Measurements from ENCODE around the gene SSUH2.

The SSUH2 gene

DNA sequence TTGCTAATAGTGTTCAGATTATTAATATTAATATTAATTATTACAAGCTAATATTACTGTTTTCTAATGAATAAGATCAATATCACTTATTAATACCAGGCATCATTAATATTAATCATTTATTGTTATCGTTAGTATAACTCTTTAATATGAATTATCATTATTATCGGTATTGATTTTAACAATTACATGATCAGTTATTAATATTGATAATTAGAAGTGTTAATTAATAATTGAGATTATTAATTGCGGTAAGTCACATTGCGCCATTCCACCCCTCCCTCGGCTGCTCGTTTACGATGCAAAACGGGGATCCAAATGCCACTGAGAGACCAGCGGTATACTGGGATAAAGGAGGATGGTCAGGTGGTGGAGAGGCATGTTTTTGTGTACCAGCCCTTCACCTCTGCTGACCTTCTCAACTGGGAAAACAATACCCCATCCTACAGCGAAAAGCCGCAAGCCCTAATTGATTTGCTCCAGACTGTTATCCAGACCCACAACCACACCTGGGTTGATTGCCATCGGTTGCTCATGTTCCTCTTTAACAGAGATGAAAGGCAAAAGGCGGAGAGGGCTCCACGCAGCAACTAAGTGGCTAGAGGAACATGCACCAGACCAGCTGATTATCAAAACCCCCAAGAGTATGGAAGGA, 28.6 kb upstream of the SSUH2 start:
- Histone ChIP-seq H3K4me3 (ENCODE audit: low read length) (no peak overlapping the region), H3K27me3 (ENCODE audit: control insufficient read depth, insufficient read depth, low read length) (no peaks in the 10 kb centered on the region), H3K9ac (ENCODE audit: low read depth, low read length) (no peak overlapping the region), H3K36me3 (ENCODE audit: insufficient read depth, low read length) (no peaks in the 10 kb centered on the region), H3K9me3 (replicated peaks; ENCODE audit: low read length) (no peaks in the 10 kb centered on the region), H3K4me1 (ENCODE audit: control insufficient read depth, insufficient read depth, low read length) (peaks cover 3% of the 10 kb centered on the region), H3K4me2 (ENCODE audit: low read length) (no peak overlapping the region)

DNA sequence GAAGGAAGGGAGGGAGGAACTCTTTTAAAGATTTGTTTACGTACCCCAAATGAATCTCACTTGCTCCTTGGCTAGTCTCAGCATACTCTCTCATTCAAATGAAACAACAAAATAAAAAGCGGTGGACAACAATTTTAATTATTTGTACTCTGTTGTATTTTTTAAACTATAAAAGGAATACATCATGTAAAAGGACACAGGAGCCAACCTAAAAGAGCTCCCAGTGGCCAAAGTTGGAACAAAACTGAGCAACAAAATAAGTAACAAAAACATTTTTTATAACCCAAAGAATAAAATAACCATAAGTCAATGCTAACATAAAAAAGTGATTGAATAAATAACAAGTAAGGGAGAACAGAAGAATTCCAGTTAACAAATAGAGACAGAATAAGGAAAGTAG, 24.4 kb upstream of the SSUH2 start:
- no peak overlapping the region for H3K9ac ChIP-seq (ENCODE audit: low read depth, low read length)
- H3K4me3 ChIP-seq (ENCODE audit: low read length), result no peak overlapping the region
- H3K4me1 ChIP-seq (ENCODE audit: control insufficient read depth, insufficient read depth, low read length), result peaks cover 3% of the 10 kb centered on the region
- no peaks in the 10 kb centered on the region for H3K27me3 ChIP-seq (ENCODE audit: control insufficient read depth, insufficient read depth, low read length)
- no peak overlapping the region for H3K4me2 ChIP-seq (ENCODE audit: low read length)
- no peaks in the 10 kb centered on the region for H3K36me3 ChIP-seq (ENCODE audit: insufficient read depth, low read length)
- no peaks in the 10 kb centered on the region for H3K9me3 ChIP-seq (replicated peaks; ENCODE audit: low read length)

DNA sequence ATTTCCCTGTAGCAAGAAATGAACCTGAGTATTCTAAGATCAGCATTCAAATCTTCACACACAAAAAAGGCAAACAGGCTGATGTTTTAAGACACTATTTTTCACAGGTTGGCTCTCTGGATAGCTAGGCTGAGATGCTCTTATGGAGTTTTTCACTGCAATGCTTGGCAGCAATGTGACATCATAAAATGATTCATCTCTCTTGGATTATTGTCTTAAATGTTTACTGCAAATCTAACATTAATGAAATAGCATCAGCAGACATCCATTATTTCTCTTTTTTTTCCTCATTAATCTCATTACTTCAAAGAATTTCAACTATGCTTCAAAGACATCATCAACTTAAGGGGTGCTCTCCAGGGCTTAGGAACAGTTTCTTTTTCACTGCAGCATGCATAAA, 23.6 kb upstream of the SSUH2 start:
- H3K4me3 ChIP-seq (ENCODE audit: low read length), result no peak overlapping the region
- no peak overlapping the region for H3K9ac ChIP-seq (ENCODE audit: low read depth, low read length)
- H3K36me3 ChIP-seq (ENCODE audit: insufficient read depth, low read length), result no peaks in the 10 kb centered on the region
- H3K9me3 ChIP-seq (replicated peaks; ENCODE audit: low read length), result no peaks in the 10 kb centered on the region
- H3K27me3 ChIP-seq (ENCODE audit: control insufficient read depth, insufficient read depth, low read length), result no peaks in the 10 kb centered on the region
- H3K4me1 ChIP-seq (ENCODE audit: control insufficient read depth, insufficient read depth, low read length), result peaks cover 3% of the 10 kb centered on the region
- no peak overlapping the region for H3K4me2 ChIP-seq (ENCODE audit: low read length)

DNA sequence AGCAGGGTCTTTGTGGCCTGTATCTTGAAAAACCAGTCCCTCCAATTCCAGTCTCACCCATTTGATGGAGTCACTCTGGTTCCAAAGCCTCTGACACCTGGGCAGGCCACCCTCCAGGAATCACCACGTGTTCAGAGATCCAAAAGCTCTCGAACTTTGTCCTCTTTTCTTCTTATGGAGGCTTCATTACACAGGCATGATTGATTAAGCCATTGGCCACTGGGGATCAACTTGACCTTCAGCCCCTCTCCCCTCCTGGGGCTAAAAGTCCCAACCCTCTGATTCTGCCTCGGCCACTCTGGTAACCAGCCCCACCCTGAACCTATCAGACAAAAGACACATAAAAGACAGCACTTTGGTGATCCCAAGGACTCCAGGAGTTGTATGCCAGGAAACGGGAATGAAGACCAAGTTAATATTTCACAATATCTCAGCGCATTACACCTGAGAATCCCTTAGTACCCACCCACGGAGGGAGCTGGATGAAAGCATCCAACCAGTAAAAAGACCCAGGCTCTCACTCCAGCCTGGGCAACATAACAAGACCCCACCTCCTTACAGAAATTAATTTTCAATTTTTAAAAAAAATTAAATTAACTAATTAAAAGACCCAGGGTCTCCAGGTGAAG, 23.0 kb upstream of the SSUH2 start:
- no peak overlapping the region for H3K4me3 ChIP-seq (ENCODE audit: low read length)
- H3K36me3 ChIP-seq (ENCODE audit: insufficient read depth, low read length), result no peaks in the 10 kb centered on the region
- H3K4me2 ChIP-seq (ENCODE audit: low read length), result no peak overlapping the region
- H3K27me3 ChIP-seq (ENCODE audit: control insufficient read depth, insufficient read depth, low read length), result no peaks in the 10 kb centered on the region
- H3K4me1 ChIP-seq (ENCODE audit: control insufficient read depth, insufficient read depth, low read length), result peaks cover 3% of the 10 kb centered on the region
- no peak overlapping the region for H3K9ac ChIP-seq (ENCODE audit: low read depth, low read length)
- H3K9me3 ChIP-seq (replicated peaks; ENCODE audit: low read length), result no peaks in the 10 kb centered on the region

DNA sequence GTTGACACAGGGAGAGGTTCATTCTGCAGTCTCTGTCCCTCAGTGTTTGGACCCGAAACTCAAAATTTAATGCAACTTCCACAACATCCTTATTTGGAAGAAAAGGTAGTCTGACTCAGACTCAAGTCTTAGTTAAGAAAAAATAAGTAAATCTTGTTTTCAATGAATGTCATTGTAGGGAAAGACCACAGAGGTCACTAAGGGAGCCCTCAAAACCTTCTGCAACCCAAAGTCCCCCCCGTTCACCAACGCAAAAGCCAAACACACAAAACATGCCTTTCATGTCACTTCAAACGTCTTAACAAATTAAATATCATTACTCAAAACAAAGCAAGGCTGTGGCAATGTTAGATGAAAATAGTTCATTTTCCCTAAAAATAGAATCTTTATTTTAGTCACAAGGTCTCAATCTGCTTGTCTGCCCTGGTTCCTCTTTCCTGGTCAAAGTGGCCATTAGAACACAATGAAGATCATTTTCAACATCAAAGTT, 20.9 kb upstream of the SSUH2 start:
- Histone ChIP-seq H3K9ac (ENCODE audit: low read depth, low read length) (no peak overlapping the region), H3K4me3 (ENCODE audit: low read length) (no peak overlapping the region), H3K36me3 (ENCODE audit: insufficient read depth, low read length) (no peaks in the 10 kb centered on the region), H3K4me2 (ENCODE audit: low read length) (no peak overlapping the region), H3K9me3 (replicated peaks; ENCODE audit: low read length) (no peaks in the 10 kb centered on the region), H3K4me1 (ENCODE audit: control insufficient read depth, insufficient read depth, low read length) (peaks cover 13% of the 10 kb centered on the region), H3K27me3 (ENCODE audit: control insufficient read depth, insufficient read depth, low read length) (no peaks in the 10 kb centered on the region)

DNA sequence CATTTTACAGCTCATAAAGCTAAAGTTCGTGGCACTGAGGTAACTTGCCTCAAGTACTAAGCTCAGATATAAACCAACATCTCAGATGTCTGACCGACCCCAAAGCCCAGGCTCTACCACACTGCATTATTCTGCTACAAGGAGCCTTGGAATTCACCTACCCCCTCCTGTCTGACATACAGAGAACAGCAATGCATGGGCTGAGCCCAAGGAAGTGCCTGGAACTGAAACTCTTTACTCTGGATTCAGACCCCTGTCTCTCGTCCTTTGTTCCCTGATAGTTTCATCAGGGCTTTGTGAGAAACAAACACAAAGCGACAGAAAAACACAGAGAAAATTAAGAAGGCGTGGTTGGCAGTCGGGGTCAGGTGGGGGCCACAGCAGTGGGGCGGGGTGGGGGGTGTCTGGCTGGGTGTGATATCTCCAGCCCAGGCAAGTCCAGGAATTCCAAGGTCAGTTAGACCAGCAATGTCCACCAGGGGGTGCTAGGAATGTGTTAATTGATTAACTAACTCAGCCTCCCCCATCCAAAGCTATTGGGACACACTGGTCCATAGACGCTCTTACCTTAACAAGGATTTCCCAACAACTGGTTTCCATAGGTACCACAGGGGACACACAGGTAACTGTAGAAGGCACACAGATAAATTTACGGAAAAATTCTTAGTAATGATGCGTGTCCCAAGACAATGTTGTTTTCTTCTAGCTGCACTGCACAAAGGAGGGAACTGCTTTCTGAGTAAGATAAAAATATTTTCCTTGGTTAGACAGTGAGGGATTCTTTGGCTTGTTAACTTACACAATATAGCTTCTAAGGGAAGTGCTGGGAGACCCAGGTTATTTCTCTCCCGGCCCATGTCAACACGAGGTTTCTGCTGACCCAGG, 18.8 kb upstream of the SSUH2 start:
- H3K4me2 ChIP-seq (ENCODE audit: low read length), result no peak overlapping the region
- H3K4me3 ChIP-seq (ENCODE audit: low read length), result no peak overlapping the region
- H3K9ac ChIP-seq (ENCODE audit: low read depth, low read length), result no peak overlapping the region
- no peaks in the 10 kb centered on the region for H3K9me3 ChIP-seq (replicated peaks; ENCODE audit: low read length)
- H3K27me3 ChIP-seq (ENCODE audit: control insufficient read depth, insufficient read depth, low read length), result no peaks in the 10 kb centered on the region
- H3K36me3 ChIP-seq (ENCODE audit: insufficient read depth, low read length), result no peaks in the 10 kb centered on the region
- peaks cover 29% of the 10 kb centered on the region for H3K4me1 ChIP-seq (ENCODE audit: control insufficient read depth, insufficient read depth, low read length)

DNA sequence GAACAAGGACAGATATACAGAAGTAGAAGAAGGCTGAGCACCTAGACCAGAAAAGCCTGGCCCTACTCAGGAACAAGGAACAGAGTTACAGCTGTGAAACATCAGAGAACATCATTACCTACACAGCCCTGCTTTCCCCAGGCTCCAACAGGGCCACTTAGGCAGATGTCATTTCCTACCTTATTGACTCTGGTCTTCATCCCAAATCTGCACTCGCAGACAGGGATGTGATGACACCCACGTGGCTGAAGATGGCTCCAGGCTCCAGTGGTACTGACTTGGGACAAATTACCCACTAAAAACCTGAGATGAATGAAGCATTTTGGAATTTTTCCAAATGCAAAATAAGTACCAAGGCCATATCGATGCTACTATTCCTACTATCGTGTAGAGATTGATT, 18.0 kb upstream of the SSUH2 start:
- Histone ChIP-seq H3K4me2 (ENCODE audit: low read length) (no peak overlapping the region), H3K9me3 (replicated peaks; ENCODE audit: low read length) (no peaks in the 10 kb centered on the region), H3K27me3 (ENCODE audit: control insufficient read depth, insufficient read depth, low read length) (no peaks in the 10 kb centered on the region), H3K4me1 (ENCODE audit: control insufficient read depth, insufficient read depth, low read length) (peaks cover 35% of the 10 kb centered on the region), H3K4me3 (ENCODE audit: low read length) (no peak overlapping the region), H3K9ac (ENCODE audit: low read depth, low read length) (no peak overlapping the region), H3K36me3 (ENCODE audit: insufficient read depth, low read length) (no peaks in the 10 kb centered on the region)

DNA sequence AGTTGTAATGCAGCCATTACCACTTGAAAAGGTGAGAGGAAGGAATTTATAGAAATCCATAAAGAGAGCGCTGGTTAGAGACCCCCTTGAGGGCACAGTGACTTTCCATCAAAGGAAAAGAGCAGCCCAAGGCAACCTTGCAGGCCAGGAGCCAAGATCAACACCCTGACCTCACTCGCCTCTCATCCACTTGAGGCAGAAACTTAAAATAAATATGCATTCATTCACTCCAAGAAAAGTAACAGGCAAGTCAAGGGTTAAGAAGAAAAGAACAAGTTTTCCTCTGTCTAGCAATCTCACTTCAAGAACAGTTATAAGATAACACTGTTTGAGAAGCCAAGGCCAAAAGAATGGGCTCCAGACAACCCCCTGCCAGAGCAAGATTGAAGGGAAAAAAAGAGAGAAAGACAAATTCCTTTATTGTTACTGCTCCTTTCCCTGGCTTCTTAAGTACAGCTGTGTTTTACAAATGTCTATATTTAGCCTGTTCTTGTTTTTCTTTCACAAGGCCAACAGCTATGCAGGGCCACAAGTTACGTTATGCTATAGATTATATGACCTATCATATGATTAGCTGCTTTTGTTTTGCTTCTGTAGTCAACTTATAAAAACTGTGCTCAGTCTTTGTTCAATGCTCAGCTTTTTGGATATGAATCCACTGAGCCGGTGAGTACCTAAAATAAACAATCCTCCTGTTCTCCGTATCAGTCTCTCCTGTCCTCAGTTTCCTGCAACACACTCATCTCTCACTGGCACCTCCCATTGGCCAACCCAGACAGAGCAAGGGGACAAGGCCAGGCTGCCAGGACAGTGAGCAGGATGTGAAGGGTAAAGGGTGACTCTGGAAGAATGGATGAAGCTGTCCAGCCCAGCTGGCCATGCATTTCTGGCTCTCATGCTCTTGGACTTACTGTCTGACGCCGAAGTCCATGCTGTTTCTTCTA, 15.8 kb upstream of the SSUH2 start:
- Histone ChIP-seq H3K9me3 (replicated peaks; ENCODE audit: low read length) (no peaks in the 10 kb centered on the region), H3K27me3 (ENCODE audit: control insufficient read depth, insufficient read depth, low read length) (no peaks in the 10 kb centered on the region), H3K4me2 (ENCODE audit: low read length) (peak overlapping the region; percentile 19), H3K4me3 (ENCODE audit: low read length) (no peak overlapping the region), H3K36me3 (ENCODE audit: insufficient read depth, low read length) (no peaks in the 10 kb centered on the region), H3K4me1 (ENCODE audit: control insufficient read depth, insufficient read depth, low read length) (peaks cover 35% of the 10 kb centered on the region), H3K9ac (ENCODE audit: low read depth, low read length) (no peak overlapping the region)

DNA sequence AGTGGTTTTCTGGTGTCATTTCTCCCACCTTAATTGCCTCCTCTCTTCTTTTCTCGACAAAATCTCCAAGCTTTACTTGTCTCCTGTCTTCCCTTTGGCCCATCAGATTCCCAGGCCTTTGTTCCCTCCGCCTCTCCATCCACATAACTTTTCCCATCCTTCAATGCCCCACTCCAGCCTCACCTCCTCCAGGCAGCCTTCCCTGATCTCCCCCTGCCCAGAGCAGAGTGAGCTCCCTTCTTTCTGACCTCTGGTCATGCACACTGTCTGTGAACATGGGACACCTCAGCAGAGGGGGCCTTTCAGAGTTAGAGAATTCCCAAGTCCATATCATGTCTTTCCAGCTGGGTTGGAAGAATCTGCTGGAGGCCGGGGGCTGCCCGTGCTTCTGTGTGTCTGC, 14.6 kb upstream of the SSUH2 start:
- no peak overlapping the region for H3K4me3 ChIP-seq (ENCODE audit: low read length)
- peaks cover 35% of the 10 kb centered on the region for H3K4me1 ChIP-seq (ENCODE audit: control insufficient read depth, insufficient read depth, low read length)
- no peaks in the 10 kb centered on the region for H3K9me3 ChIP-seq (replicated peaks; ENCODE audit: low read length)
- H3K36me3 ChIP-seq (ENCODE audit: insufficient read depth, low read length), result no peaks in the 10 kb centered on the region
- no peak overlapping the region for H3K4me2 ChIP-seq (ENCODE audit: low read length)
- peak overlapping the region; percentile 20 for H3K9ac ChIP-seq (ENCODE audit: low read depth, low read length)
- no peaks in the 10 kb centered on the region for H3K27me3 ChIP-seq (ENCODE audit: control insufficient read depth, insufficient read depth, low read length)

DNA sequence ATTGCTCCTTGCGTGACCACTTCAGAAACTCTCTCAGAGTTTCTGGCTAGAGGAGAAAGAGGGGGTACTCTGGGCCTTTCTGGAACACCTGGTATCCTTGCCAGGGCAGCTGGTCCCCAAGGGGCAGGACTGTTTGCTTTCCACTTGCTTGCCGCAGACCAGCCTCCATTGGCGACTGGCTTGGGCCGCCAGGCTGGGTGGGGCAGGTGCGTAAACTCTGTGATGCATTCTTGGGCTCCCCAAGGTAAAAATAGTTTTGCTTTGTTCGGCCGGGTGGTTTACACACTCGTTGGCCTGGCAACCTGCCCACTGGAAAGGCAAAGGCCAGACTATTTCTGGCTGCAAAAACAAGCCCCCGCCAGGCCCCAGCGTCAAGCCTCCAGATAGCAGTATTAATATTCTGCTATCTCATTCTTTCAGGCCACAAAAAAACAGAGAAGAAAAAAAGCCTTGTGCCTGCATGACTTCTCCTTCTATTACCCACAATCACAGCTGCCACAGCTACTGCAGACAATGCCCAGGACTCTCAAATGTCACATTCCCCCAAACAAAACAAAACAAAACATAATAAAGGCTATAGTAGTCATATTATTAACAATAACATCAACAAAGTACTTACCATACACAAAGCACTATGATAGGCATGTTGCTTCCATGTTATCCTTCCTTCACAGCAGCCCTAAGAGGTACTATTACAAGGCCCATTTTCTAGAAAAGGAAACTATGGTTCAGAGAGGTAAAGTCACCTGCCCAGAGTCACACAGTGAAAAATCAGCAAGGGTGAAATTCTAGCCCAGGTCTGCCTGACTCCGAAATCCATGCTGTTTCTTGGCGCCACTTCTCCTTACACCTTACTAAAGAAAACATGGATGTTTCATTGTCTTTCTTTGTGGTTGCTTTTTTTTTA, 14.0 kb upstream of the SSUH2 start:
- peak overlapping the region; percentile 27 for H3K4me3 ChIP-seq (ENCODE audit: low read length)
- H3K4me2 ChIP-seq (ENCODE audit: low read length), result peak overlapping the region; percentile 35
- H3K36me3 ChIP-seq (ENCODE audit: insufficient read depth, low read length), result no peaks in the 10 kb centered on the region
- H3K4me1 ChIP-seq (ENCODE audit: control insufficient read depth, insufficient read depth, low read length), result peaks cover 35% of the 10 kb centered on the region
- H3K9ac ChIP-seq (ENCODE audit: low read depth, low read length), result peak overlapping the region; percentile 34
- no peaks in the 10 kb centered on the region for H3K27me3 ChIP-seq (ENCODE audit: control insufficient read depth, insufficient read depth, low read length)
- H3K9me3 ChIP-seq (replicated peaks; ENCODE audit: low read length), result no peaks in the 10 kb centered on the region
